ENCODE results near the gene TNFSF15.

The TNFSF15 gene

GRCh38 chr9:114787781-114788498 is 17.9 kb downstream of the TNFSF15 start:
- no peak for DNase-seq

GRCh38 chr9:114787214-114787613 is 18.6 kb downstream of the TNFSF15 start:
- no peak for DNase-seq

- DNase-seq, result peak; percentile 27
Observed at GRCh38 chr9:114785866-114786650, 19.8 kb downstream of the TNFSF15 start.

- DNase-seq, result no peak
Observed at GRCh38 chr9:114784721-114785279, 21.0 kb downstream of the TNFSF15 start.

GRCh38 chr9:114782586-114782985 is 23.3 kb downstream of the TNFSF15 start:
- no peak for DNase-seq

- no peak for DNase-seq
Observed at GRCh38 chr9:114779352-114779845, 26.4 kb downstream of the TNFSF15 start.

GRCh38 chr9:114777821-114778609 is 27.8 kb downstream of the TNFSF15 start:
- peak; percentile 86 for DNase-seq

- no peak for DNase-seq
Observed at GRCh38 chr9:114776683-114777399, 29.0 kb downstream of the TNFSF15 start.

GRCh38 chr9:114775981-114776380 is 29.9 kb downstream of the TNFSF15 start:
- peak; percentile 48 for DNase-seq

GRCh38 chr9:114775121-114775520 is 30.7 kb downstream of the TNFSF15 start:
- no peak for DNase-seq

GRCh38 chr9:114774524-114774923 is 31.3 kb downstream of the TNFSF15 start:
- no peak for DNase-seq

GRCh38 chr9:114771889-114772288 is 34.0 kb downstream of the TNFSF15 start:
- peak; percentile 56 for DNase-seq

- DNase-seq, result no peak
Observed at GRCh38 chr9:114770991-114771390, 34.8 kb downstream of the TNFSF15 start.

GRCh38 chr9:114769624-114770023 is 36.2 kb downstream of the TNFSF15 start:
- peak; percentile 55 for DNase-seq

- no peak for DNase-seq
Observed at GRCh38 chr9:114763220-114763619, 42.6 kb downstream of the TNFSF15 start.

GRCh38 chr9:114761523-114761922 is 44.3 kb downstream of the TNFSF15 start:
- no peak for DNase-seq

- no peak for DNase-seq
Observed at GRCh38 chr9:114759512-114760341, 46.1 kb downstream of the TNFSF15 start.

GRCh38 chr9:114757984-114758383 is 47.9 kb downstream of the TNFSF15 start:
- no peak for DNase-seq

- DNase-seq, result peak; percentile 41
Observed at GRCh38 chr9:114757395-114757794, 48.4 kb downstream of the TNFSF15 start.

GRCh38 chr9:114756920-114757319 is 48.9 kb downstream of the TNFSF15 start:
- DNase-seq, result no peak

- DNase-seq, result no peak
Observed at GRCh38 chr9:114754581-114754980, 51.3 kb downstream of the TNFSF15 start.

Measured in fibroblast of skin of abdomen (primary cell).